HG03159 (cell line): ENCODE results near the gene DSCAML1.

Experiments used
- ATAC-seq: cut with Tn5 transposase; IDR thresholded peaks from one replicate; pipeline ENCODE4 v1.9.1; 2021; ENCODE audit warnings: mild to moderate bottlenecking, moderate library complexity; ENCODE audit not compliant: unreplicated experiment

Gene DSCAML1

DNA sequence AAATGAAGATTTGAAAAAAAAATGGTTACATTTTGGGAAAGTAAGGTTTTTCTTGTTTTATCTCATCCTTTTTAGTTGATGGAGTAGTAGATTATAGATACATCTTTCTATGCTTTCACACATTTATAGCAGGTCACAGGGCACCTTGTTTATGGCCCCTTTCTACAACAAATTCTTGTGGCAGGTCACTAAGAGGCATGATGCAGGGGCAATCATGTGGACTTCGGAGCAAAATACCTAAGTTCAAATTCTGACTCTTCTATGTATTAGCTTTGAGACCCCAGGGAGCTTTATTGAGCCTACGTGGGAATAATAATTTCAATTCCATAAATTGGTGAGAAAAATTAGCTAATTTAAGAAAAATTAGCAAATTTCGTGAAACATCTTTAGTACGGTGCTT, 177.4 kb downstream of the DSCAML1 start:
- no peak for ATAC-seq

DNA sequence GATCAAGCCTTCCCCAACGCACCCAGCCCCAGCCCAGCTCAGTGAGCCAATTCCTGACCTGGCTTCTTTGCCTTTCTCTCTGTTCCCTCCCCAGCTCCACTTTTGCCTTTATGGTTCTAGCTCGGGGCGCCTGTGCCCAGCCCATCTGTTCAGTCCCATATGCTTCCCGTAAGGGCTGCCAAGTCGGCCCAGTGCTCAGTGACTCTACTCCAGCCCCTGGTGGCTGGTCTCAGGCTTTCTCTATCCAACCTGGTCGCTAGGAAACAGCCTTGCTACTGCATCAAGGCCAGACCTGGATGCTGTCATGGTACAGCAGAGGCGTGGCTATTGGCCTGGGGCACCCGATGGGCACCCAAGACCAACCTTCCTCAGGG, 178.0 kb downstream of the DSCAML1 start:
- ATAC-seq, result no peak

DNA sequence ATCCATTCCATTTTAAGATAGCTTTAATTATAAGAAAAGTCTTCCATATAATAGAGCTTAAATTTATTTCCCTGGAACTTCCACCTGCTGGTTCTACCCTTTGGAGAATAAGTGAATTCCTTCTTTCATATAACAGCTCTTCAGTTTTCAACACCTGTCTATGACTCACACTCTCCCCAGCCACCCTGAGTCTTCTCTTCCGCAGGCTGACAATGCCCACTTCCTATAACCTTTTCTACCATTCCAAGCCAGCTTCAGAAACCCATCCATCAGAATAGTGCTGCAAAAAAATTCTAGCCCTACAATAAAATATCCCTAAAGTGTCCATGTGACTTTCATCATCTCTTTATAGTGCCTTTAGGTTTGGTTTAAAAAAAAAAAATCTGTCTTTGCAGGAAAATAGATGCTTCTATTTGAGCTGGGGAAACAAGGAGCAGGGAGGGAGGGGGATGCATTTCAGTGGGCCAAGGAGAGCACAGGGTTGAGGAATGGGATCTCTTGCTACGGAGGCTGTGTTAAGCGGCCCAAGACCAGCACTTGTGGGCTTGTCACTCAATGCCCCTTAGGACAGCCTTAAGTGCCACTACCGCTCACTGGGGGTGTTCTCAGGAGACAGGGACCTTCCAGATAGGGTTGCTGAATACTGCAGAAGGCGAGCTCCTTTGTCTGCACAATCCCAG, 178.6 kb downstream of the DSCAML1 start:
- ATAC-seq, result no peak

DNA sequence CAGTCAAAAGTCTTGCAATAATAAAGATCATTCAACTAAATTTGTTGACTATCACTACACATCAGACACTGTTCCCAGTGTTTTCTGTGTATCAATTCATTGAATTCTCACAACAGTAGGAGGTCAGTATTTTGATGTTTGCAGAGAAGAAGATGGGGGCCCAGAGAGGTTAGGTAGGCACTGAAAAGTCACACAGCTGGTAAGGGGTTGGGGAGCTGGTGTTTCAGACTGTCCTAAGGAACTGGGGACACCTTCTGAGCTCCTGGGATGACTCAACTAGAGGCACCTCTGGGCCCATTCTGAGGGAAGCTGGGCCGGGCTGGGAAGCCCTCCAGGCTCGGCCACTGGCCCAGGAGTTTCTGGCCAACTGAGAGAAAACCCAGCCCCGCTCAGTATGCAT, 180.0 kb downstream of the DSCAML1 start:
- no peak for ATAC-seq

DNA sequence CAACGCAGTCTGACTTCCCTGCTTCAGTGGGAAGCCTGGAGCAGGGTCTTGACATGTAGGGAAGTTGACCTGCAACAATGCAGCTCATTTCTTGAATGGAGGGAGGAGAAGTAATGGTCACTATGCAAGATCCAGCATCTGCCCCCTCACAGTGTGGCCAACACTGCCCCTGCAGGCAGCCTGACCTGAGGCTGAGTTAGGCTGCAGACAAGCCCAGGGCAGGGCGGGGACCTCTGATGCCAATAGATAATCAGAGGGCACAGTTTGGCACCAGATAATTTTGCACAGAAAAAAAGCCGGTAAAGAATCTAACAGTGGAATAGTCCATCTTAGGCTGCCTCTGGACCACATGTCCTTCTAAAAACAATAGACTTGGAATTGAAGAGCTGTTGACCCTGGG, 182.3 kb downstream of the DSCAML1 start:
- ATAC-seq, result no peak

DNA sequence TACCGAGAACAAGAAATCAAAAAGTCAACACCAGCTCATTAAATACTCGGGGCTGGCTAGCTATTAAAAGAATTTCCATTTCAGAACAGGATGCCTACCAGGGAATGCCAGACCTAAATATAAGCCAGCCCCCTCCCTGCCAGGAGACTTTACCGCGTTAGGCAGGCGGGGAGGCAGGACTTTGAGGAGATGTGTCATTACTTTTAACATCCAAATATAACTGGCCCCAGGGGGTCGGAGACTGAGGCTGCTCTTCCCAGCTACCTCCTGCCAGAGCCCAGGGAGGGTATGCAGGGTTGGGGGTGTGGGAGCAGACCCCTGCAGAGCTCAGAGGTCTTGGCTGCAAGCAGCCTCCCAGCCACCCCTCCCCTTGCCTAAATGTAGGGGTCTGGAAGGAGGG, 183.5 kb downstream of the DSCAML1 start:
- ATAC-seq, result no peak

DNA sequence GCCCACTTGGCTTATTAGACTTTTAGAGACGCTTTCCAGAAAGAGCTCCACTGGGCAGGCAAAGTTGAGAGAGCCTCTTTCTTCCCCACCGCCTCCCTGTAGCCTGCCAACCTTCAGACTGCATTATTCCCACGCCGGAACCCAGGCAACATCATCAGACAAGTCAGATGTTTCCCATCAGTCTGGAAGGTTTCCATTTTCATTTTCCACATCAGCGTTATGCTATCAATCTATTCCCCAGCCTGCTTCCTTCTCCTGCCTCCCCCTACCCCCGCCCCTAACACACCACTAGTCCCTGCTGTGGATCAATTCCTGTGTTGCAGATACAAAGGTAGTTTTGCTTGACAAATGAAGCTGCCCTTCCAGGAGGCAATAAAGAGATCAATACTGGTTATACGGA, 184.8 kb downstream of the DSCAML1 start:
- ATAC-seq, result no peak

DNA sequence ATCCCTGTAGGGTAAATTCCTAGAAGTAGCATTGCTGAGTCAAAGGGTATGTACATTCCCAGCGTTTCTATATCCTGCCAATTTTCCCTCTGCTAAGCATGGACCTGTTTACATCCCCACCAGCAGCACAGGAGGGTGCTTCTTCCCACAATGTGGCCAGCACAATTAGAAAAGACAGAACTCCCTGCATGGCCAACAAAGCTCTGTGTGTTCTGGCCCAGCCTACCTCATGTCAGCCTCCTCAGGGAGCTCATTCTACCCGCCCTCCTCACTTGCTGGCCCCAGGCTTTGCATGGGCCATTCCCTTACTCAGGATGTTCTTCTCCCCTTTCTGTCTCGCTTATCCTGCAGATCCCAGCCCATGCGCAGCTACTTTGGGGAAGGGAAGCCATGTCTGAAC, 186.1 kb downstream of the DSCAML1 start:
- ATAC-seq, result no peak

DNA sequence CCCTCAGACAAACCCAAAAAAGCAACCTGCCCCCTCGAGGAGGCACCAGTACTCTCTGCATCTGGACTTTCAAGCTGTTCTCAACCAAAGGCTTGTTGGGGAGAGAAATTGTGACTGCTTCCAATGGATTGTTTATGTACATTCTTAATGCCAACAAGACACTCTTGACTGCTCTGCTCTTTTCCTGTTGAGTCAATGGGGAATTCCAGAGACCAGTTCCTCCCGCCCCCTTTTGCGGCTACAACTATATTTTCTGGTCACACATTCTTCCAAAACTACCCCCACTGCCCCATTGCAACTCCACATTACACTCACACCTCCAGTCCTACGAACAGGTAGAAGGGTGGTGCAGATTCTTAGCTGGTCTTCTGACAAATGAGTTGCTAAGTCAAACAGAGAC, 187.0 kb downstream of the DSCAML1 start:
- no peak for ATAC-seq

DNA sequence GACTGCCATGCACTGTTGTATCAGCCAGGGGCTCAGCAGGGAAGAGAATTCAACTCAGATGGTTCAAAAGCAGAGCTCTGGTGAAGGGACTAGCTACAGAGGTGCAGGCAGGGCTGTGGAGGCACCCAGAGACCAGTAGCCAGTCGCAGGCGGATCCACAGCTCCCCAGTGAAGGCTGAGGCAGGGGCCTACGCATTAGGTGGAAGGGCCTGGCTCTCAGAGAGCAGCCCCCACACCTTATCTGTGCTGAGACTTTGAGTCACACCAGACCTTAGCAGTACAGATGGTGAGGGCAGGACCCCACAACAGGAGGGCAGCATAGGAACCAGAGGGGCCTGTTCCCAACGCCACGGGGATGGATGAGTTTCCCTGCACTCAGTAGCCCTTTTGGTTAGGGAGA, 189.6 kb downstream of the DSCAML1 start:
- no peak for ATAC-seq

DNA sequence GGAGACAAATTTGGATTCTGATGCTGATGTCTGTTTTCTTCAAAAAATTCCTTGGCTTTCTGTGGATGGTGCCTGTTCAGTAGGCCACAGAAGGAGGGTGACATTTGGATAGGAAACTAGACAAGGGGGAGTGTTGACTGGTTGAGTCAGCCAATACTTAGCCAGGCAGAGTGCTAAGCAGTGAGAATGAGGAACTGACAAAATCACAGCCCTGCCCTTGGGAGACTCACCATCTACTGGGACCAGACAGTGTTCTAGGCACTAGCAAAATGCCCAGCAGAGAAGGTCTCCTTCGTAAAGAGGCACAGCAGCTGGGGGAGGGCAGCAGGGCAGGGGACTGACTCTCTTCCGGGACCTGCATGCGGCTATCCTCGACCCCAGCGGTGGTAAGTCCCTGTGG, 190.2 kb downstream of the DSCAML1 start:
- ATAC-seq, result no peak

DNA sequence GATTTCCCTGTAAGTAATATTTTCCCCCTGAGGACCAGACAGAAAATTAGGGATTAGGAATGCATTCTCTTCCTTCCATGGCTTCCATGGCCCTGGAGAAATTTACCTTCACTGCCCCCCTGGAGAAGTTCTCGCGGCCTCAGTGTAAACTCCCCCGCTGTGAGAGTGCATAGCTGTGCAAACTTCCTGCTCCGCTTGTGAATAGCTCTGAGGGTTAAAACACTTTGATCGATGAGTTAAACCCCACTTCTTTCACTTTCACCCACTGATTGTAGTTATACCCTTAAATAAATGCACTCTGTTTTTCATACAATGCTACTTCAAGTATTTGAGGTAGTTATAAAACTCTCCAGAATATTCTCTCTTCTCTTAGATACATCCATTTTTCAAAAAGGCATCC, 190.8 kb downstream of the DSCAML1 start:
- no peak for ATAC-seq

DNA sequence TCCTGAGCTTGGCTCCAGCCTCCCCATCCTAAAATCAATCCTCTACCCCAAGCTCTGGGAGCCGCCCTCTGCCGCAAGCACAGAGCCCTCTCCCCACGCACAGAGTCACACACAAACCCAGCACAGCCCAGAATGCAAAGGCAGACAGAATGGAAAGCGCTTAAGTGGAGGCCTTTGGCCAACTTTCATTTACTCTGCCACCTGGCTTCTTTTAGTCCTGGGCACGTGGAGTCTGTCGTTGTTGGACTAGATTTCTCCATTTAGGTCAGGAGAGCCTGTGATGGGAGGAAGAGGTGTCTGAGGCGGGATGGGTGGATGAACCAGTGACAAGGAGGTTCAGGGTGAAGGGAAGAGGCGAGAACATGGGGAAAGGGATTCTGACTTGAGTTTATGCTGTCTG, 191.7 kb downstream of the DSCAML1 start:
- no peak for ATAC-seq

DNA sequence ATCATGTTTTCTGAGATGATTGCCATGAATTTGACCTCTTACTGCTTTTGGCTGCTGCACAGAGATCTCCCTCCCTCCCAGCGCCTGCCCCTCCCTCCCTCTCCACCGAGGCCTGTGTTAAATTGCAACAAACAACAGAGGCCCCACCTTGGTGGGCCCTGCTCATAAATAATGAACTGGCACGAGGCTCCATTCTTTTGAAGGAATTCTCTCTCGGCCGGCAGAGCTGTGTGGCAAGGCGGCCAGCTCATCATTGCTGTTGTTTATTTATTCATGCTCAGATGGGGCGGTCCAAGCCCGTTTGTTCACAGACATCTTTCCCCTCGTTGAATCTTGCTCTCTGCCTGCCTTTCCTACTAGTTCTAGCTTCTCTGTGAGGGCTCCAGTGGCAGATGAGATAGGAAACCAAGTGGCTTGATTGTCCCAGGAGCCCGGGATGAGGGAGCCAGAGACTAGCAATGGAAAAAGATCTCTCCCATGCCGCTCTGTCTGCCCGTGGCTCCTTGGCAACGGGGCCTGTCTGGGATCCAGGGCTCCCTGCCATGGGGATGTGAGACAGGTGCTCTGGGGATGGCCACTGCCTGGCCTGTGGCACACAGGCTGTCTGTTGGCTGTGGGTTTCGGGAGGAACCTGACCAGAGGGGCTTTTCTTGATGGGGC, 192.6 kb downstream of the DSCAML1 start:
- ATAC-seq, result no peak

DNA sequence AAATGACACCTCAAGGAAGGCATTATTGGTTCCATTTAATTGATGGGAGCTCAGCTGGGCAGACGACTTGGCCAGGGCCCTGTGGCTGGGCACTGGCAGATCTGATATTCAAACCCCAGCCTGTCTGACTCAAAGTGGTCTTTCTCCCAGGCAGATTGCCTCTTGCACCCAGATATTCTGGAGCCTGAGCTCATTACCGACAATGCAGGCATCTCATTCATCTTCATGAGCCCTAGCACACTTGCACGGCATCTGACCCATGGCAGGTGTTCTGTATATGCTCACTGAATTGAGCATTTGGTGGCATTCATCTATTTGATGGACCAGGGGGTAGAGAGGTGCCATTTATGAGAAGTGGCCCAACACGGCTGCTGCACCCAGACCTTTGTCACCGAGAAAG, 193.1 kb downstream of the DSCAML1 start:
- ATAC-seq, result no peak

DNA sequence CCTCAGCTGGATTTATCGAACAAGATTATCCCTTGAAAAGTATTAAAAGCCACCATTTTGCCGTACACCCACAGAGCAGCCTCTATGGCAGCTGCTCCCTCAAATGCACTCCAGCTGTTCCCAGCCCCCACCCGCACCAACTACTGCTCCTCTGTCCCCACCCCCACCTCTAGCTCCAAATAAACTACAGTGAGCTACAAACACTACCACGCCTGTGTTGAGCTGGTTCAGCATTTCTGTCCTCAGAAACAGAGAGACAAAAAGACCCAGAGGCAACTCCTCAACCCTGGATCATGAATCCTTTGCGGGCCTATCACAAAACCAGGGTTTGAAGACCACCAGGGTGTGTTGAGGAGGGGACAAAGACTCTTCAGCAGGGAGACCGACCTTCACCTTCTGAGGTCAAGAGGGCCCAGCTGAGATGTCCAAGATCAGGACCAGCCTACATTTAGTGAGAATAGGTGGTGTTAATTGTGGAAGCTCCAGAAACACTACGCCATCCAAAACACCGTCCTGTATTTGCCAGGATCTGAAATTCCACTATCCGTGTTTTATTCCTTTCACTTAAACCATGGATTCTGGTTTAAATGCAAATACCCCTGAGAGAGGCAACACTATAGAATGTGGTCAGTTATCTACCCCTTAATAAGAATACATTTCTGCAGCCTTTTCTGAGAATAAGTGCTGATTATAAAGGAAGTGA, 195.9 kb downstream of the DSCAML1 start:
- ATAC-seq, result no peak

DNA sequence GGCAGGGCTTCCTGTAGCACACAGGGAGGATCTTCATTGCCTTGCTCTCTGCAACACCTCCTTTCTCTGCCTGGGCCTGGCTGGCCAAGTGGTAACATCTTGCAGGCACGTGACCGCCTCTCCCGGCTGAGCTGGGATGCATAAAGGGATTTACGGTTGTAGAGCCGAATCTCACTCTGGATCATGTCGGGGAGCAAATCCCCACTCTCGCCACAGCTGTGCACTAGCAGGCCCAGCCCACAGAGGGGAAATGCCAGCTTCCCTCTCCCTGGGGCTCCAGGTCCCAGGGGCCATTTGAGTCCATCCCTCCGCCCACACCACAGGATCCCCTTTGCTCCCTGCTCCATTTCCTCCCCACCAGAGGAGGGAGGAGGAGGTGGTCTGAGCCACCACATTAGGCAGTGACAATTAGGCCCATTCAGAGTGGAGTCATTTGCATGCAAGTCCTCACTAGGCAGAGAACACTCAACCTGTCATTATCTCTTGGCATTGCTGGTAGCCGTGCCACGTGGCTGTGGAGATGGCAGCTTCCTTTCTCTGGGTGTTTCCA, 196.7 kb downstream of the DSCAML1 start:
- ATAC-seq, result no peak

DNA sequence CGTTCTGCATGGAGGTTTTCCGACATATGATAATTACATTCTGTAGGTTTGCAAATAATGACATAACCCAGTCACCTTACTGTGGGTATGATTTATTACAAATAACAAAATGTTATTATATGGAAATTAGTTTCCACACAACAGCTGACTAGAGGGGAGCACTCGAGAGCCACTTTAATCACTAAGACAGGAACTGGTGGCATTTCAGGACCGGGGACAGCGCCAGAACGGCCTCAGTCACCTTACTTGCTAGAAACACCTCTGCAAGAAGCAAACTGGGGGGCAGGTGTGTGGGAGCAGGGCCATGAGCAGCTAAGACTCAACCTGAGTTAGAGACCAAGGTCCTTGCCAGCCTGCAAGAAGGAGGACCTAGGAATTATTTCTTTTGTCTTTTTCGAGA, 199.9 kb downstream of the DSCAML1 start:
- ATAC-seq, result no peak

DNA sequence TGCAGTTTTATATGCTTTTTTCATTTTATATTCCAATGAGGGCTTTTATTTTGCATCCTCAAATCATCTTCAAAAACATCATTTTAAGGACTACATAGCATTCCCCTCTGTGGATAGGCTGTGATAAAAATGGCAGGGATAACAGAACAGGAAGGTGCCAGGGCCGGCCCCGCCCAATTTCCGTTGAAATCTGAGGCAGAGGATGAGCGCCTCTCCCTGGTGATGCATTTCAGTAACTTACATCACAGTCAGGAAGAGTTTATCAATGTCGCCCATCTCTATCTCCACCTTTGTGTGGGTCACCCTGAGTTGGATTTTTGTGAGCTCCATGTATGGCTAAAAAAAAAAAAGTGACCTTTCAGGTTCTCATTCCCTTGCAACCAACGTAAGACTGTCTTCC, 201.6 kb downstream of the DSCAML1 start:
- ATAC-seq, result no peak

DNA sequence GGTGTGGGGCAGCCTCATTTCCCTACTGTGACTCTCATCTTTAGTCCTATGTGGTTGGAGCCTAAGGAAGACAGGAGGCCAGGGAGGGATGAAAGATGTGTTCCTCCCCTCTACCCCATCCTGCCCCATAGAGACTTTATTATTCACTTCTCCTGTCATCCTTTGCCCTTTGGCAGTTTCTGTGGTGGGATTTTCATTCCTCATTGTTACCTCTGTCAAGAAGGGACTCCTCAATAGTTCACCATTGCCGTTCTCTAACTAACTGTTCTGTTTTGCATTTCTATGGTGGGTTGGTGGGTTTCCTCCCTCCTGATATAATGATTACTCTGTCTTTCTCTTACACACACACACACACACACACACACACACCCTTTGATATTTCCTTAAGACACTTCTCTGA, 202.3 kb downstream of the DSCAML1 start:
- ATAC-seq, result no peak

DNA sequence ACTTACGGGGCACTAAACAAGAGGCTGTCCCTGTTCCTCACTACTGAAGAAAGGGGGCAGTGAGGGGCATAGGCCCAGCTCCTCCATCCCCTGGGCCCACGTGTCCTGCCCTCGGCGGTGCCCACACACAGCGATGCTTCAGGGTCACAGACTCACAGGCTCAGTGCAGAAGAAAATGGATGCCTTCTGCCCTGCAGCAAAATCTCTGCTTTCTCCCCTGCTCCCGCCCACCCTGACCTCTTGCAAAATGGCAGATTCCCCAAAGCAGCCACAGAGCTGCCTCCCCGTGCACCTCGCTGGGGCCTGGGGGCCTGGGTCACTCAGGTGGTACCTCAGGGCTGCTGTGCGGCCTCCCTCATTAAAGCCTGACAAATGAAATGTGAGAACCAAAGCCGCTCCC, 204.0 kb downstream of the DSCAML1 start:
- ATAC-seq, result no peak
